GM21528 (cell line): Measurements from ENCODE around the gene SYT1.
A peak's percentile ranks its signal among the peaks of the same experiment; 100 is the strongest.

Experiments
- ATAC-seq: cut with Tn5 transposase; IDR thresholded peaks from one replicate; pipeline ENCODE4 v1.9.1; 2021; ENCODE audit warnings: mild to moderate bottlenecking, moderate library complexity; ENCODE audit not compliant: unreplicated experiment, low FRiP score

SYT1 gene

DNA sequence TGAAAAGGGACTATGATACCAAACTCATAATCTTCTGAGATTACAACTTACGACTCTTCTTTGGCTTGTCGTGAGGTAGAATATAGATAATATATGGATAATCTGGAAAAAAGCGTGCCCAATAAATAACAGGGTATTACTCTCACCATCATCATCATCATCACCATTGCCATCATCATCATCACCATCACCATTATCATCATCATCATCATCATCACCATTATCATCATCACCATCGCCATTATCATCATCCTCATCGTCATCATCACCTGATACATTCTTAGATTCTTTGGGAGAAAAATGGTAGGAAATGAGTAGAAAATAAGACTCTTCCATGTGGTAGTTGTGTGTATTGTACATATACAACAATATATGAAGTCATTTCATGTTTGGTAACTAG is 259.8 kb downstream of the SYT1 start:
- ATAC-seq = no peak

DNA sequence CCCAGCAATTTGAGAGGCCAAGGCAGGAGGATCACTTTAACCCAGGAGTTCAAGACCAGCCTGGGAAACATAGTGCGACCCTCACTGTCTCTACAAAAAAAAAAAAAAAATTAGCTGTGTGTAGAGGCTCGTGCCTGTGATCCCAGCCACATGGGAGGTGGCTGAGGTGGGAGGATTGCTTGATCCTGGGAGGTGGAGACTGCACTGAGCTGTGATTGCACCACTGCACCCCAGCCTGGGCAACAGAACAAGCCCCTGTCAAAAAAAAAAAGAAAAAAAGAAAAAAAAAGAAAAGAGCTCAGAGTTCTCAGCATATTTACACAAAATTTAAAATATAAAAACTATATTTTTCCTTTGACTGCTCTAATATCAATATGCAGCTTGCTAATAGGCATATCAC is 260.8 kb downstream of the SYT1 start:
- no peak for ATAC-seq

DNA sequence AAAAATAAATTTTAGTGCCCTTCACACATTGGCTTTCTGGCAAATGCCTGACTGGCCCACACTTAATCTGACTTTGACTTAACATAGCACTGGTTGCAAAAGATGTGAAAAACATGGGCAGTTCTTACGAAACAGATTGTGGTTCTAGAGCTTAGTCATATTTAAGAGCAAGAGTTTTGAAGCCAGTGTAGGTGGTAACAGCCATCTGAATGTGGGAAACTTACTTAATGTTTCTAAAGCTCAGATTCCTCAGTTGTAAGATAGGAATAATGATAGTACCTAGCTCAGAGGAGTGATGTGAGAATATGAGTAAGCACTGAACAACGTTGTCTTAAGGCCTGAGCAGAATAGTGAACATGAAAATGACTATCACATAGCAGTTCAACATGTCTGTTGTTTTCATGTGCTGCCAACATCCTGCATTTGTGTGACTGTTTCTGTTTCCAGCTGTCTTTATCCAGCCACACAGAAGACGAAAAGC is 262.7 kb downstream of the SYT1 start:
- ATAC-seq = peak; percentile 97

DNA sequence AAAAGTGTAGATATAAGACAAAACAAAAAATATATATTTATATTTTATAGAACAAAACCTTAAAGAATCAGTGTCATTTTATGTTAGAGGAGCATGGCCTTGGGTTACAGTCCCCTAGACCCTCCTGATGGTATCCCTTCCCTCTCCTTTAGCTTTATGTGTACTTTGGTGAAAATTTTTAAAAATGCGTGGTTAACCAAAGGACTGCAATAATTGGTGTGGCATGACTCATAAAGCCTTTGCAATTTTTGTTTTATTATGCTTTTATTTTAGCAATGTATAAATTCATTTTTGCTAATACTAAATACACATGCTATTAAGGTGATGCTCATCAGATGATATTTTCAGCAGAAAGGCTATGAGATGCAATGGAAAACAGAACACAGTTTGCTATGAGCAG is 264.4 kb downstream of the SYT1 start:
- ATAC-seq = no peak

DNA sequence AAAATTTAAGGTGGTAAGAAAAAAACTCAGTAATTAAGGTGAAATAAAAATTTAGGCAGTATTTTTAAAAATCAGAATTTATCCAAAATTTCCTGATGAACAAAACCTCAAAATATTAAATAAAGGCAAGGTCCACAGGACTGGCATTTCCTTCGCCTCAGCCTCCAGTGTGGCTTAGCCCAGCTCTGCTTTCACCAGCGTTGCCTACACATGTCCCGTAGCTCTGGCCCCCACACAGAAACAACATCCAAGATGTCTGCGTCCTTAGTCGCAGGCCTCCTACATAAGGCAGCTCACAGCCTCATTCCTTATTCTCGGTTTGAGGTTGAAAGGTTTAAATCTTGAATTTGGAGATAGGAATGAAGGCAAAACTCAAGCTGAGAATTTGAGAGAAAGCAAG is 274.3 kb downstream of the SYT1 start:
- no peak for ATAC-seq

DNA sequence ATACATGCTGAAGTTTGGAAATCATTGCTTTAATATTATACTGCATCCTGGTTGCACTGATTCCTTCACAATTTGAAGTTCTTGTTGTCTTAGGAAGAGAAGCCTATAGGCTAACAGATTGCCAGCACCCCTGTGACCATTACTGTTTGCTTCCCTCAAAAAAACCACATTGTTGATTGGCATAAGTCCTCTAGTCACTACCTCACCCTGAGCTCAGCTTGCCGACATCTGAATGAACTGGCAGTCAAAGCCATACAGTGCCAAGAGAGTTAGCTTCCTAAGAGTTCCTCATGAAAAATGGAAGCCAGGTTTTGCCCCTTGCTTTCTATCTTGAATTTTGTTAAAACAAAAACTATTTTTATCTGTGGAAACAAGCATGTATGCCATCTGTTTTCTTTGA is 276.1 kb downstream of the SYT1 start:
- no peak for ATAC-seq

DNA sequence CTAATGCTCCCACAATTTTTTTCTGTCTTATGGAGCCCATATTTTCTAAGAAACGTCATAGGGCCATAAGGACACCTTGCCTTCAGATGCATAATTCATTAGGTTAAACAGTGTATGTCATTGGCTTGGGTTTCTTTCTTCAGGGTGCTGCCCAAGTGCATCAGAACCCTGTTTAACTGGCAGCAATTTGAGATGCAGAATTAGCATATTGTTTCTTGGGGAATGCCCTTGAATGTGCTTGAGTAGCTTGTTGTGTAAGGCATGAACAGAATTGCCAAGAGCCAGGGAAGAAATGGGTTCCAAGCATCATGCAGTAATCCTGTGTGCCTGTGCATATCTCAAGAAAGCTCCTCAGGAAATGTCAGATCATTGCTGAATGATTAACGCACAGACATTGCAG is 277.2 kb downstream of the SYT1 start:
- no peak for ATAC-seq

DNA sequence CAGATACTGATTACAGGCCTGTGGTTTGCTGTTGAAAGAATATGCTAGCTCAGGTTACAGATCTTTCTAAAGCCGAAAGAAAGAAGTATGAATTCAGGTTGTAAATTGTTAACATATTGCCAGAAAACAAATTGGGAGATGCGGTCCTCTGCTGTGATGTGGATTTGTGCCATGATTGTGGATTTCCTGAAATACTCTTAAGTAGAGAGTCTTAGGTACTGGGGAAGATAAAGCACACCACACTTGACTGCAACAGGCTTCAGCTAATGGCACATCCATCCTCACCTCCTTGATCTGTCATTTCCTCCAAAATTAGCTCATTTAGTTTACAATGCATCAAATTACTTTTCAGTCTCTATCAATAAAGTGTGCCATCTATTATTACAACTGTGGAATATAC is 279.2 kb downstream of the SYT1 start:
- no peak for ATAC-seq

DNA sequence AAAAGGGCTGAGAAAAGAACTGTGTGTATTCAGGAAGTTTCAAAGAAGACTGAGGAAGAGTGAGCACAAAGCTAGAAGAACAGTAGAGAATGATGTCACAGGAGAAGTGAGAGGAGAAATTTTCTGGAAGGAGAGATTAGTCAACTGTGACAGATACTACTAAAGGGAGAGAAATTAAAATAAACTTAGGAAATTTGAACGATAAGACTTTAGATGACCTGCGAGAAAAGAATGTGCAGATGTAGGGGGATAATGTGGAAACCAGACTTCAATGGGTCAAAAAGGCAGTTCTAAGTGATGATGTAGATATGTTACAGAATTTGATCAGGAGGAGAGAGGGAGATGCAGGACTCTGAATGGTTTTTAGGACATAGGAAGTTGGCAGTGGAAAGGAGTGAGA is 287.4 kb downstream of the SYT1 start:
- no peak for ATAC-seq

DNA sequence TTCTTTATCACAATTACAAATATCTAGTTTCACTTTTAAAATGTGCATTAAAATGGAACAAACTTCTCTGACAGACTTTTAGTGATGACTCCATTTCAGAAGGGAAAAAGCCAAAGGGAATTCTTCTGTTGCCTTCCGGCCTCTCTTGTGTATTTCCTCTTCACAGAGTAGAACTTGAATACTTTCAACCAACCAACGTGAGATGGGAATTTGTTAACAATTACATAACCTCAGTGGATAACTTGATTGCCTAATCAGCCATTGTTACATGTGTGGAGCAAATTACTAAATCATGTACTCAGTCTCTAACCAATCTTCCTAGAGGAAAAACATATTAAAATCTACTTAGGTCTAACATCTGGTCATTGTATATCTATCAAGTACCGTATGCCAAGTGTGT is 291.1 kb downstream of the SYT1 start:
- ATAC-seq = no peak

DNA sequence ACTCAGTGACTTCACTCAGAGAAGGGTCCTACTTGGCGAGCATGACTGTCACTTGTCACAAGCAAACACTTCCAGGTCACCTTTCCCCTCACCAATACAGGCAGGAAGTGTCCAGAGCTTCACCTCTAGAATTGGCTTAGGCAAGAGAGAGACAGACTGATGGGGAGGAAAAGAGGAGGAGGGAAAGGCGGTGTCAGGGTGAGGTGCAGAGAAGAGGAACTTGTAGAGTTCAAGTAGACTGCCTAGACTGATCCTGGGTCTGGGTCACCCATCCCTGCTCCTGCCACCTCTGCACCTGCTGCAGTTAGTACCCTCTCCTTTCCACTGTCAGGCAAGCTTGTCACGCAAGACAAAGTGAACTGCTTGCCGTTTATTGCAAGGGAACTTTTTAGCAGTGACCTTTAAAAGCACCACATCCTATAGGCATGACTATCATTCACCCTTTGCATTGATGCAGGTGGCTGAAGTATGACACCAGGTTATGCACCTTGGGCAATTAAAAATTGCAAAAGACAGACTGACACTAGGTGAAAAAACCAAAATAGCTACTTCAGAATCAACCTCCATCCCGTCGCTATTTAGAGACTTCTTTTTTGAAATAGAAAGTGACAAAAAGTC is 292.4 kb downstream of the SYT1 start:
- peak; percentile 60 for ATAC-seq

DNA sequence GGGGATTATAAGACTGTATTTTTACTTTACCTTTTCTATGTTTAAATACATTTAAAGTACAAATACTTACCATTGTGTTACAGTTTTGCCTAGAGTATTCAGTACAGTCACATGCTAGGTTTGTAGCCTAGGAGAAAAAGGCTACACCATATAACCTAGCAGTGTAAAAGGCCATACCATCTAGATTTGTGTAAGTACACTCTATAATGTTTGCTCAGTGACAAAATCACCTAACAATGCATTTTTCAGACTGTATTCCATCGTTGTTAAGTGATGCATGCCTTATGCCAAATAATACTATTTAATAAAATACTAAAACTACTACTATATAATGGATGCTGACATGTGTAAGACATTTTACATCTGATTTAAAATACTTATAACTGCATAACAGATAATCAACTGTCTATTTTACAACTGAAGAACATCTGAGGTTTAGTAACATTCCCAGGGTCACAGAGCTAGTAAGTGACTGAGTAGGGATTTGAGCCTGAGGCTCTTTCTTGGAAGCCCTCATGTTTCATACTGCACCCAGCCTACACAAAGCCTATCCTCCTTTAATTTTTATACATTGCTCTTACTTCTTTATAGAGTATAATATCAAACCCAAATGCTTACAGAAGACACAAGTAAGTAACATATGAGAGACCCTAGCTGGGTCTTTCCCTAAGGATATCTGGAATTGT is 296.8 kb downstream of the SYT1 start:
- ATAC-seq = no peak

DNA sequence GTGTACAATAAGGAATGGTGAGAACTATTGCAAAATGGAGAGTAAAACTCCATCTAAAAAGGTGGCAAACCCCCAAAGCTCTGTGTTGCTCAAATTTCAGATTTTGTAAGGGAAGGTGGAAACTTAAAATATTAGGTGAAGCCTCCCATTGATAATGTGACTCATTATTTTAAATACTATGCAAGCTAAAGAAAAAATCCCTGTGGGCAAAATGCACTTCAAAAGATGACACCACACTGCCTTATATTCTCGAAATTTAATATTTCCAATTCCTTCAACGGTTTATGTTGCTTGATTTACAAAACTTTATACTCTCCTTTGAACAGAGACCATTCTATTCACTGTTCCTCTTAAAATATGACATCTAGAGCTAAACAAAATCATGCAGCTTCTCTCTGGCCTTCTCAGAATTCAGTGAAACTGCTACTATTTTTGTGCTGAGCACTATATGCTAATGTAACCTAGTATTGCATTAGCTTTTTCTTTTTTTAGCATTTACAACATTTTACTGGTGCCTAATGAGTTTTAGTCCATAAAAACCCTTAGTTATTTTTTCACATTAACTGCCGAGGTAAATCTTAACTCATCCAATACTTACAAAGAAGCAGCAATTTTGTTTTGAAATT is 297.7 kb downstream of the SYT1 start:
- ATAC-seq = no peak

DNA sequence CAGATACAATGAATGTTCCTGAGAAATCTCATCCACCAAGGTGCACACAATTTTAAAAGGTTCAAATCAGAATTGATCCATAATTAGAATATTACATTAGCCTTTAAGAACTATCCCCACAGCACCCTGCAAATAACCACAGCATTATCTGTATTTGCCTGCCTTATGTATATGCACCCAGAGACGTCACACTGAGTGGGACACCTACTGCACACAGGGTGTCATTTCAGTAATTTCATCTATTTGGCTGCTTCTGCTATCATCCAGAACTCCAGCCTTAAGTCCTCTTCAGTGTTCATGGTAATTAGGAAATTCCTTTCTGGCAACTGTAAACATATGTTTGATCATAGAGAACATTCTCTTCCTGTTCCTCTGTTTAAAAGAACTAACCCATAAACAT is 298.4 kb downstream of the SYT1 start:
- no peak for ATAC-seq

DNA sequence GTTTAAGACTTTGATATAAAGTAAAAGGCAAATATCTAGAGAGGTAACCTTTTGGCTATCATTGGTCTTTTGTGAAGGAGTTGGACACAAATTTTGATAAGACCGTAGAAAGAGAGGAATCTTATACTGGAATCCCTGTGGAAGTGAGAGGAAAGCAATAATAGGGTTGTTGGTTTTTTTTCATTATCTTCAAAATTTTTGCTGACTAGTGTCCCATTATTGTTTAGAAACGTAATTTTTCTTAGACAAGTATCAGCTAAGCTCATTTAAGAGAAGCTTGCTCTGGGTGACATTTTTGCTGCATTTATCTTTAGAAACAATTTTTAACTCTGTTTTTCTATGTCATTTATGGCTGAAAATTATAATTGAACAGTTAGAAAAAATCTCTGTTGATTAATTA is 300.3 kb downstream of the SYT1 start:
- ATAC-seq = no peak

DNA sequence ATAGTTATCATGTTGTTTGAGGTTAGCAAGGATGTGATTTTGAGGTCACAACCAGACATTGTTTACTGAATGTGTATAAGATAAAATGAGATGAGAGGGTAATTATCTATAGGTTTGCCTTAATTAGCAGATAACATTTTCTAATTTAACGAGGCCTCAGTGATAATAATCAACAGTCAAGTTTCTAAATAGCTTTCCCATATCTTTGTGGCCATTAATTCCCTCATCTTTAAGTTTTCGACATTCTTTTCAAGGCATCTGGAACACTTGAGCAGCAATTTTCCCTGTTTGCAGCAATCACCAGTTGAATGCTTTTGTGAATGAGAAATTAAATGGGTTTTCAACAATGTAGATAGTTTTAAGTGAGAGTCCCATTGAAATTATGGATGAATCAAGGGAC is 304.1 kb downstream of the SYT1 start:
- no peak for ATAC-seq

DNA sequence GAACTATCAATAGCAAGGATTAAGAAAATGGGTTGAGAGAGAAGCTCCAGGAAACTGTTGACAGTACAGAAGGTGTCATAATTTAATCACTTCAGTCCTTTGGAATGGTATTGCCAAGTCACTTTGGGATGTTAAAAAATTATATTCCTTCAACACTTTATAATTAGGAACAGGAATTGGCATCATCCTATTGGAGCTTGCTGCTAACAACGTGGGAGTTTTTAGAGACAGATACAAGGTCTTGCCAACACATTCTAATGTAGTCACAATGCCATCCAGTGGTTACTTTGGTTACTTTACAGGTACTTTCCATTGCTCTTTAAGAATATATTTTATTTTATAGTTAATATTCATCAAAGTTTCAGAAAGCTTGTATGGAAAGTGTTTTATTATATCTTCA is 310.1 kb downstream of the SYT1 start:
- ATAC-seq = no peak

DNA sequence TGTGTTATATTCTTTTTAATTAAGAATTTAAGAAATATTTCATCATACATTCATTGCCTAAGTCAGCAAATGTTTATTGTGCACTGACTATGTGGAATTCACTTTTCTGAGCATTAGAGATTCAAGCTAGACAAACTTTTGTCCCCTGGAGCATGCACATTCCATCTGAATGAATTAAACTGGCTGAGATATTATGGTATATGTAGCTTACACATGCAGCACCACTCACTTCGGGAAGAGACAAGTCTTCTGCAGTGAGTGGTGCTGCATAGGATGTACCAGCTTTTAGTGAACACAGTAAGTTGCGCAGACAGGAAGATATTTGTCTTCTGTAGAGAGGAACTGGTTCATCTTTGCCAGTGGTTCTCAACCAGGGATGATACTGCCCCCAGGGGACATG is 318.4 kb downstream of the SYT1 start:
- ATAC-seq = no peak

DNA sequence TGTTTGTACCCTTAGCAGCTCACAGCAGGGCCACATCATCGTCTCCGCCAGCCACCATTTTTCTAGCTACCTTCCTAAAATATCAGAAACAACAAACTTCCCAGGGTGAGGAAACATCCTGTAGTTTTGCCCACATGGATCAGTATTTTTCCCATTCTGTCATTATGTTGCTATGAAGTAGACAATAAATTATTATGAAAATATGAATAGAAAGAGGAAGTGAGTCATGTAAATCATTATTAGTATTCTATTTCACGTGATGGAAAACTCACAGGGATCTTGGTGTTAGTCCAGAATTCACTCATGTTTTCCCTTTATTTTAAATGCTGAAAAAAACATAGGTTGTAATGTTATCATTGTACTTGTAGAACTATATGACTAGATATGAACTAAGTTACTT is 319.4 kb downstream of the SYT1 start:
- ATAC-seq = no peak

DNA sequence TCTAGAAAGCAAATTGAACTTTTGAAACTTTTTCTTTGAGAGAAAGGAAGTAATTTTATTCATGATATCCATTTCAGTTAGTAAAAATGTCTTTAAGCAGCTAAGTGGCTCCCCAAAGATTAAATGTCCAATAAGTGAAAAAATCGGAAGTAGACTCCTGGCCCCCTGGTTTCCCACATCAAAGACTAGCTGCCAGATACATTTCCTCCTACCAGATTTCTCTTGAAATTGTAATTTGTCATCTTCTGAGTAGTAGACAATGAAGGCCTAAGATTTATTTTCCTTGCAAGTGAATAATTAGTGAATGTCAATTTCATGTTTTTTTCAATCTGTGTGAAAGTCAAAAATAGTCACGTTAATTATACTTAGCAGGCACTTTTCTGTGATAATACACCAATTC is 321.9 kb downstream of the SYT1 start:
- ATAC-seq = no peak

DNA sequence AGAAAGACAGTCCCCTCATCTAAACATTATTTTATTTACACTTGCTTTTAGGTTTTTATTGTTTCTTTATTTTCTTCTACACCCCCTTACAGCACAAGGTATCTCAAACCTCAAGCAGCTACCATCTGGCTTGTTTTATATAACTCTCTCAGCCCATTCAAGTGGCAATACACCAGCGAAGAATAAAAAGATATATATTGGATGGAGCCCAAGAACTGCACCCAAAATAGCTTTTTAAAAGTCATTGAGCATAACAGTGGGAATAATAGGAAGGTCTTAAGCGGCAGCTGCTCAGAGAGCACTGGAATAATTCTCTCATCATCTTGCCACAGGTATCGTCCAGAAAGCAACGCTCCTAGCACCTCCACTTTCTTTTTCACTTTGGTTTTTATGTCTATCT is 322.5 kb downstream of the SYT1 start:
- ATAC-seq = no peak

DNA sequence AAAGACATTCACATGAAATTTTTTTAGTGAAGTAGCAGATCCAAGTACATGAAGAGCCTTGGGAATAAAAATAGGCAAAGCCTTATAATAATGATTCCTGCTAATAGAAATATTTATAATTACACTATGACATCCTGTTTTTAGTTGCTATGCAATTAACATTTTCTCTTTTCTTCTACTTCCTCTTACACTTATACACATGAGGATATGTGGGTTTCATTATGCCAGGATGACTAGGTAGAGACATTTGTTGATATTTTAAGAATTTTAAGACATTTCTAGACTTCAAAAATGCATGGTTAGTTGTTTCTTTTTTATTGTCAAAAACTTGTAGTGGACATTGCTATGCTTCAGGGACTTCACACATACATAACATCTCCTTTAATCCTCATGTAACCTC is 326.8 kb downstream of the SYT1 start:
- no peak for ATAC-seq
